HTR-8/SVneo (cell line): ENCODE data around the gene C4A.
"Not testable (repeated sequence)": the region's sequence is repeated elsewhere in the genome, so short reads cannot be mapped to it uniquely, and the experiment has no call there.

Experiments
- DNase-seq: peaks from one replicate; pipeline ENCODE4 v3.0.0; 2011; ENCODE audit warnings: low spot score, mixed read lengths; ENCODE audit not compliant: insufficient read length
- FAIRE-seq: peaks from 2 replicates; lab custom pipeline; 2011; peaks lifted over from hg19 to GRCh38; lab: Jason Lieb, UNC

The C4A gene

GRCh38 chr6:31981744-31982143 lies at the start of gene C4A:
Gene C4A, plus strand, starts transcription at chr6:31982057. Its CDS starts 51 bp downstream, at chr6:31982108.
- not testable (repeated sequence) for FAIRE-seq, DNase-seq

- not testable (repeated sequence) for FAIRE-seq, DNase-seq
Observed at GRCh38 chr6:31932137-31932536, 49.7 kb upstream of the C4A start.

- no peak for DNase-seq
- FAIRE-seq: no peak
Observed at GRCh38 chr6:31933537-31933936, 48.3 kb upstream of the C4A start.

GRCh38 chr6:31935021-31935420 lies 46.8 kb upstream of the C4A start:
- FAIRE-seq: no peak
- DNase-seq: no peak

GRCh38 chr6:31935823-31936222 lies 46.0 kb upstream of the C4A start:
- no peak for DNase-seq
- no peak for FAIRE-seq

- FAIRE-seq: peak; percentile 31
- peak; percentile 45 for DNase-seq
Observed at GRCh38 chr6:31940256-31940664, 41.6 kb upstream of the C4A start.

GRCh38 chr6:31943742-31944141 lies 38.1 kb upstream of the C4A start:
- no peak for DNase-seq
- FAIRE-seq: no peak

GRCh38 chr6:31945154-31945506 lies 36.7 kb upstream of the C4A start:
- no peak for DNase-seq
- FAIRE-seq: no peak

GRCh38 chr6:31945507-31946369 lies 36.1 kb upstream of the C4A start, which contains the start of gene CFB:
Gene CFB, plus strand, starts transcription at chr6:31946095. Its CDS starts 127 bp downstream, at chr6:31946222.
- FAIRE-seq: no peak

GRCh38 chr6:31946370-31946885 lies 35.4 kb upstream of the C4A start:
- no peak for FAIRE-seq
- DNase-seq: no peak

More at GRCh38 chr6:31945507-31946369, 36.1 kb upstream of the C4A start, which contains the start of gene CFB:
- peak; percentile 66 for DNase-seq

GRCh38 chr6:31947070-31947675 lies 34.7 kb upstream of the C4A start:
- FAIRE-seq (no peak), DNase-seq (no peak)

GRCh38 chr6:31947864-31948263 lies 34.0 kb upstream of the C4A start:
- no peak for DNase-seq
- no peak for FAIRE-seq

GRCh38 chr6:31948306-31948705 lies 33.6 kb upstream of the C4A start:
- FAIRE-seq (no peak), DNase-seq (no peak)

- FAIRE-seq: no peak
- DNase-seq: peak; percentile 60
Observed at GRCh38 chr6:31948753-31949413, 33.0 kb upstream of the C4A start.

- DNase-seq (no peak), FAIRE-seq (no peak)
Observed at GRCh38 chr6:31949926-31950548, 31.8 kb upstream of the C4A start.

- FAIRE-seq: peak; percentile 13
- DNase-seq: peak; percentile 70
Observed at GRCh38 chr6:31952140-31952805, 29.6 kb upstream of the C4A start.

- DNase-seq (no peak), FAIRE-seq (no peak)
Observed at GRCh38 chr6:31952890-31953289, 29.0 kb upstream of the C4A start.

GRCh38 chr6:31954511-31954910 lies 27.3 kb upstream of the C4A start:
- no peak for DNase-seq
- no peak for FAIRE-seq

GRCh38 chr6:31956796-31957195 lies 25.1 kb upstream of the C4A start:
- FAIRE-seq (no peak), DNase-seq (no peak)

- FAIRE-seq (no peak), DNase-seq (no peak)
Observed at GRCh38 chr6:31958412-31958740, 23.5 kb upstream of the C4A start.
